ENCODE data around the gene C1QTNF4. TPM values are rescaled to one million over a fixed set of nuclear protein-coding genes. Genes with fewer than 3 reads are reported as not detected.

Gene C1QTNF4
- total RNA-seq, 1 experiment from 2014 or later, result 5.7 TPM

GRCh38 chr11:47626234-47626633 lies 32.0 kb upstream of the C1QTNF4 start:
- no peak overlapping the region for H3K27ac Mint-ChIP-seq
- H4K91ac ChIP-seq (ENCODE audit: insufficient read length, low read depth, low read length), result no peak overlapping the region
- no peaks in the 10 kb centered on the region for H3K9me3 ChIP-seq (ENCODE audit: control insufficient read depth, low read depth, low read length)
- no peak overlapping the region for H2BK120ac ChIP-seq (ENCODE audit: low read depth, low read length, poor library complexity, severe bottlenecking)
- H3K4me3 Mint-ChIP-seq, result no peak overlapping the region
- no peak for DNase-seq
- WGBS (ENCODE audit: extremely low coverage, insufficient read length, low lambda C conversion rate), result no CpG with 5 or more reads among the region's 8 CpGs
- no peaks in the 10 kb centered on the region for H4K20me1 ChIP-seq (ENCODE audit: control insufficient read depth, insufficient read depth, insufficient read length)
- H2BK15ac ChIP-seq (ENCODE audit: low read depth, low read length), result no peak overlapping the region
- H2BK12ac ChIP-seq (ENCODE audit: insufficient read length, low read depth, low read length), result no peak overlapping the region
- no peak overlapping the region for H3K27ac ChIP-seq (ENCODE audit: insufficient read length, low read depth, low read length)
- H3K18ac ChIP-seq (ENCODE audit: insufficient read length, low read depth, low read length), result no peak overlapping the region
- no peaks in the 10 kb centered on the region for H3K27me3 ChIP-seq (ENCODE audit: insufficient read depth, low read length)
- no peak overlapping the region for H3K56ac ChIP-seq (ENCODE audit: insufficient read length, low read depth, low read length)
- H3K23me2 ChIP-seq (ENCODE audit: insufficient read length, low read depth, low read length, poor library complexity, severe bottlenecking), result no peaks in the 10 kb centered on the region
- no peak overlapping the region for H3K9ac ChIP-seq (ENCODE audit: extremely low read depth, insufficient read length, low read length)
- no peaks in the 10 kb centered on the region for H3K79me2 ChIP-seq (ENCODE audit: insufficient read depth, low read length)
- no peak overlapping the region for H2BK5ac ChIP-seq (ENCODE audit: insufficient read length, low read length)
- no peaks in the 10 kb centered on the region for H3K4me1 ChIP-seq (ENCODE audit: insufficient read depth, low read length)
- H3T11ph ChIP-seq (ENCODE audit: low read length), result no peak overlapping the region
- no peak overlapping the region for H2BK20ac ChIP-seq (ENCODE audit: low read depth, low read length, poor library complexity, severe bottlenecking)
- no peak overlapping the region for H3K4me2 ChIP-seq (ENCODE audit: insufficient read depth, insufficient read length, low read length)
- H3K23ac ChIP-seq (ENCODE audit: insufficient read length, low read depth, low read length), result no peak overlapping the region
- no peak overlapping the region for H3K4ac ChIP-seq (ENCODE audit: low read depth, low read length)
- H3K9me3 Mint-ChIP-seq, result no peaks in the 10 kb centered on the region
- H2AK5ac ChIP-seq (ENCODE audit: insufficient read length, low read length), result no peak overlapping the region
- no peak for TF ChIP-seq CTCF (conservative IDR thresholded peaks at IDR 0.05)
- no peaks in the 10 kb centered on the region for H3K79me1 ChIP-seq (ENCODE audit: insufficient read depth, low read depth, low read length, poor library complexity, severe bottlenecking)
- H3K14ac ChIP-seq (ENCODE audit: insufficient read depth, low read length), result no peak overlapping the region
- H3K27me3 Mint-ChIP-seq (ENCODE audit: low read depth), result no peaks in the 10 kb centered on the region
- H4K5ac ChIP-seq (ENCODE audit: insufficient read length, low read depth, low read length), result no peak overlapping the region
- H4K8ac ChIP-seq (replicated peaks; ENCODE audit: insufficient read length, low read depth, low read length), result no peak overlapping the region
- H3K4me1 Mint-ChIP-seq, result no peaks in the 10 kb centered on the region
- no peak overlapping the region for H2AFZ ChIP-seq (ENCODE audit: low read length)
- H3K36me3 Mint-ChIP-seq (ENCODE audit: insufficient read depth in 1 of 3, low read depth in 3 of 3), result peaks cover 33 to 83% (median 68%) of the 10 kb centered on the region in 3 experiments; a peak in 6 of 7 replicates

Measured in H9 (cell line).